A549 (cell line): Measurements from ENCODE around the gene AFF1.

Source experiments
- CEBPB ChIP-seq, 2 experiments: fragments of >200 bp in 1 of 2; sonication (Bioruptor Twin) in 1 of 2; formaldehyde crosslinking in 1 of 2; IDR thresholded peaks; 2 replicates each; pipeline ENCODE4 v1.6.1; 2012 to 2016
- EP300 ChIP-seq, 2 experiments: fragments of >200 bp; sonication (Bioruptor Twin); formaldehyde crosslinking; IDR thresholded peaks; 2 replicates in 1 of 2; 3 replicates in 1 of 2; pipeline ENCODE4 v1.6.1; 2016 to 2017
- JUNB ChIP-seq: fragments of >200 bp; sonication (Bioruptor Twin); formaldehyde crosslinking; IDR thresholded peaks from 2 replicates; pipeline ENCODE4 v1.6.1; 2016
- MAZ ChIP-seq: fragments of 150-350 bp; IDR thresholded peaks from 2 replicates; pipeline ENCODE4 v1.6.1; 2014; ENCODE audit warnings: antibody characterized with exemption, low read depth, low read length, borderline replicate concordance
- NR3C1 ChIP-seq: fragments of >200 bp; sonication (Bioruptor Twin); formaldehyde crosslinking; IDR thresholded peaks from 3 replicates; pipeline ENCODE4 v1.6.1; 2017
- POLR2A ChIP-seq: IDR thresholded peaks from 2 replicates; pipeline ENCODE4 v1.6.1; 2012; ENCODE audit warnings: mild to moderate bottlenecking, low read length
- RCOR1 ChIP-seq: fragments of 150-350 bp; IDR thresholded peaks from 2 replicates; pipeline ENCODE4 v1.6.1; 2014; ENCODE audit warnings: antibody characterized with exemption, low read length, low read depth
- SMC3 ChIP-seq: fragments of >200 bp; sonication (Bioruptor Twin); formaldehyde crosslinking; IDR thresholded peaks from 3 replicates; pipeline ENCODE4 v1.6.1; 2018; ENCODE audit warnings: inconsistent platforms
- ZFP36 ChIP-seq: fragments of 450-650 bp; IDR thresholded peaks from 2 replicates; pipeline ENCODE4 v1.6.1; 2014; ENCODE audit warnings: borderline replicate concordance; ENCODE audit not compliant: partially characterized antibody
- TF ChIP-seq, protein P1 (sequence below): fragments of >200 bp; sonication (Bioruptor Twin); formaldehyde crosslinking; IDR thresholded peaks from 3 replicates; pipeline ENCODE4 v1.5.1; 2016
- TF ChIP-seq, protein P2 (sequence below): fragments of 250-450 bp; sonication (Bioruptor Pico); IDR thresholded peaks from 2 replicates; pipeline ENCODE4 v1.5.0; 2021; ENCODE audit warnings: mild to moderate bottlenecking, moderate library complexity, borderline replicate concordance
- TF ChIP-seq, protein P3 (sequence below): fragments of >200 bp; sonication (Bioruptor Twin); formaldehyde crosslinking; IDR thresholded peaks from 2 replicates; pipeline ENCODE4 v1.6.1; 2016
- TF ChIP-seq, protein P4 (sequence below): IDR thresholded peaks from 2 replicates; pipeline ENCODE4 v1.6.1; 2012; ENCODE audit warnings: low read depth, borderline replicate concordance
- TF ChIP-seq, protein P5 (sequence below): fragments of 450-650 bp; IDR thresholded peaks from 2 replicates; pipeline ENCODE4 v1.6.1; 2014; ENCODE audit warnings: antibody characterized with exemption

DNA sequence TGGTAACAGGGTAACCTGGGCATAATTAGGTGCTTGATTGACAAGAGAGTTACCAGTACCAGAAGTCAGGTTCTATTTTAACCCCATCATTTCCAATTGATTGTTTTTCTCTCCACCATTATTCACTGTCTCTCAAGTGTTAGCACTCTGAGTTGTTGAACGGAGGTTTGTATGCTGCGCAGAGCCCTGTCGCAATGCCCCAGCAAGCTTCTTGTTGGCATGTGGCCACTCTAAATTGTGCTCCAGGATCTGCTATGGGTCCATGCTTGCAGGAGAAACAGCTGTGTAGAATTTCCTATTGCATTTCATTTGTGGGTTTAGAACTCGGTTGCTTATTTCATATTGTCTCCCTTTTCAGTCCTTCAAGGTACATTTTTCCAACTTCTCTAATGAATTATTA is 187.4 kb downstream of the AFF1 start:
- TF ChIP-seq, protein P1, sequence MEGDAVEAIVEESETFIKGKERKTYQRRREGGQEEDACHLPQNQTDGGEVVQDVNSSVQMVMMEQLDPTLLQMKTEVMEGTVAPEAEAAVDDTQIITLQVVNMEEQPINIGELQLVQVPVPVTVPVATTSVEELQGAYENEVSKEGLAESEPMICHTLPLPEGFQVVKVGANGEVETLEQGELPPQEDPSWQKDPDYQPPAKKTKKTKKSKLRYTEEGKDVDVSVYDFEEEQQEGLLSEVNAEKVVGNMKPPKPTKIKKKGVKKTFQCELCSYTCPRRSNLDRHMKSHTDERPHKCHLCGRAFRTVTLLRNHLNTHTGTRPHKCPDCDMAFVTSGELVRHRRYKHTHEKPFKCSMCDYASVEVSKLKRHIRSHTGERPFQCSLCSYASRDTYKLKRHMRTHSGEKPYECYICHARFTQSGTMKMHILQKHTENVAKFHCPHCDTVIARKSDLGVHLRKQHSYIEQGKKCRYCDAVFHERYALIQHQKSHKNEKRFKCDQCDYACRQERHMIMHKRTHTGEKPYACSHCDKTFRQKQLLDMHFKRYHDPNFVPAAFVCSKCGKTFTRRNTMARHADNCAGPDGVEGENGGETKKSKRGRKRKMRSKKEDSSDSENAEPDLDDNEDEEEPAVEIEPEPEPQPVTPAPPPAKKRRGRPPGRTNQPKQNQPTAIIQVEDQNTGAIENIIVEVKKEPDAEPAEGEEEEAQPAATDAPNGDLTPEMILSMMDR = no peak
- no peak for TF ChIP-seq JUNB
- TF ChIP-seq CEBPB (IDR thresholded peaks at IDR 0.05) = no peak
- no peak for TF ChIP-seq EP300 (IDR thresholded peaks at IDR 0.05)
- TF ChIP-seq MAZ = no peak
- TF ChIP-seq, protein P2, sequence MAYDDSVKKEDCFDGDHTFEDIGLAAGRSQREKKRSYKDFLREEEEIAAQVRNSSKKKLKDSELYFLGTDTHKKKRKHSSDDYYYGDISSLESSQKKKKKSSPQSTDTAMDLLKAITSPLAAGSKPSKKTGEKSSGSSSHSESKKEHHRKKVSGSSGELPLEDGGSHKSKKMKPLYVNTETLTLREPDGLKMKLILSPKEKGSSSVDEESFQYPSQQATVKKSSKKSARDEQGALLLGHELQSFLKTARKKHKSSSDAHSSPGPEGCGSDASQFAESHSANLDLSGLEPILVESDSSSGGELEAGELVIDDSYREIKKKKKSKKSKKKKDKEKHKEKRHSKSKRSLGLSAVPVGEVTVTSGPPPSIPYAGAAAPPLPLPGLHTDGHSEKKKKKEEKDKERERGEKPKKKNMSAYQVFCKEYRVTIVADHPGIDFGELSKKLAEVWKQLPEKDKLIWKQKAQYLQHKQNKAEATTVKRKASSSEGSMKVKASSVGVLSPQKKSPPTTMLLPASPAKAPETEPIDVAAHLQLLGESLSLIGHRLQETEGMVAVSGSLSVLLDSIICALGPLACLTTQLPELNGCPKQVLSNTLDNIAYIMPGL (CRISPR knock-in tag) = no peak
- no peak for TF ChIP-seq SMC3
- TF ChIP-seq POLR2A = no peak
- TF ChIP-seq NR3C1 = no peak
- no peak for TF ChIP-seq RCOR1
- TF ChIP-seq, protein P3, sequence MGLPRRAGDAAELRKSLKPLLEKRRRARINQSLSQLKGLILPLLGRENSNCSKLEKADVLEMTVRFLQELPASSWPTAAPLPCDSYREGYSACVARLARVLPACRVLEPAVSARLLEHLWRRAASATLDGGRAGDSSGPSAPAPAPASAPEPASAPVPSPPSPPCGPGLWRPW = no peak
- no peak for TF ChIP-seq ZFP36
- TF ChIP-seq, protein P4, sequence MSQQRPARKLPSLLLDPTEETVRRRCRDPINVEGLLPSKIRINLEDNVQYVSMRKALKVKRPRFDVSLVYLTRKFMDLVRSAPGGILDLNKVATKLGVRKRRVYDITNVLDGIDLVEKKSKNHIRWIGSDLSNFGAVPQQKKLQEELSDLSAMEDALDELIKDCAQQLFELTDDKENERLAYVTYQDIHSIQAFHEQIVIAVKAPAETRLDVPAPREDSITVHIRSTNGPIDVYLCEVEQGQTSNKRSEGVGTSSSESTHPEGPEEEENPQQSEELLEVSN = no peak
- TF ChIP-seq, protein P5, sequence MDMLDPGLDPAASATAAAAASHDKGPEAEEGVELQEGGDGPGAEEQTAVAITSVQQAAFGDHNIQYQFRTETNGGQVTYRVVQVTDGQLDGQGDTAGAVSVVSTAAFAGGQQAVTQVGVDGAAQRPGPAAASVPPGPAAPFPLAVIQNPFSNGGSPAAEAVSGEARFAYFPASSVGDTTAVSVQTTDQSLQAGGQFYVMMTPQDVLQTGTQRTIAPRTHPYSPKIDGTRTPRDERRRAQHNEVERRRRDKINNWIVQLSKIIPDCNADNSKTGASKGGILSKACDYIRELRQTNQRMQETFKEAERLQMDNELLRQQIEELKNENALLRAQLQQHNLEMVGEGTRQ = no peak
